ENCODE results near the gene CRCP.

GRCh38 chr7:66187905-66188304 is 73.3 kb downstream of the CRCP start:
- TF ChIP-seq CTCF (IDR thresholded peaks at IDR 0.05) (no peak), POLR2A (IDR thresholded peaks at IDR 0.05) (no peak), EP300 (IDR thresholded peaks at IDR 0.05; ENCODE audit: low read depth) (no peak)

All from transverse colon (tissue), 3 donors.